SK-N-SH treated with all-trans-retinoic acid at 6 μM for 48 hours (cell line): Measurements from ENCODE around the gene UHRF2.

ENCODE experiments used
- ATAC-seq: fragments of 200-7000 bp; cut with Tn5 transposase; 3 replicates; pipeline ENCODE4 v1.9.1; 2020; ENCODE audit warnings: mild to moderate bottlenecking, moderate library complexity
- ARNTL ChIP-seq: fragments of 450-650 bp; formaldehyde crosslinking; IDR thresholded peaks from 2 replicates; pipeline ENCODE4 v1.5.0; 2020; ENCODE audit warnings: low read depth, mild to moderate bottlenecking, moderate library complexity, borderline replicate concordance
- BACH2 ChIP-seq: fragments of 250-450 bp; sonication (Bioruptor Pico); IDR thresholded peaks from 2 replicates; pipeline ENCODE4 v1.9.0; 2021; ENCODE audit warnings: mild to moderate bottlenecking, borderline replicate concordance
- CSDC2 ChIP-seq: fragments of 250-450 bp; sonication (Bioruptor Pico); IDR thresholded peaks from 2 replicates; pipeline ENCODE4 v1.5.0; 2020; ENCODE audit warnings: mild to moderate bottlenecking, moderate library complexity
- ESRRG ChIP-seq: fragments of 250-450 bp; sonication (Bioruptor Pico); IDR thresholded peaks from 2 replicates; pipeline ENCODE4 v1.6.1; 2021; ENCODE audit warnings: mild to moderate bottlenecking
- GLIS3 ChIP-seq: fragments of 250-450 bp; sonication (Bioruptor Pico); IDR thresholded peaks from 2 replicates; pipeline ENCODE4 v1.5.0; 2020; ENCODE audit warnings: mild to moderate bottlenecking, moderate library complexity
- ISL1 ChIP-seq: fragments of 250-450 bp; sonication (Bioruptor Pico); IDR thresholded peaks from 2 replicates; pipeline ENCODE4 v2.1.2; 2022; ENCODE audit warnings: mild to moderate bottlenecking, moderate library complexity
- OSR1 ChIP-seq: fragments of 250-450 bp; sonication (Bioruptor Pico); IDR thresholded peaks from 2 replicates; pipeline ENCODE4 v1.8.0; 2022; ENCODE audit warnings: moderate library complexity, mild to moderate bottlenecking, inconsistent platforms
- PPARA ChIP-seq: fragments of 250-450 bp; sonication (Bioruptor Pico); IDR thresholded peaks from 2 replicates; pipeline ENCODE4 v1.5.0; 2020; ENCODE audit warnings: mild to moderate bottlenecking, borderline replicate concordance
- RARB ChIP-seq: fragments of 250-450 bp; sonication (Bioruptor Pico); IDR thresholded peaks from 2 replicates; pipeline ENCODE4 v1.8.0; 2021; ENCODE audit warnings: mild to moderate bottlenecking, moderate library complexity
- SNAI2 ChIP-seq: fragments of 250-450 bp; sonication (Bioruptor Pico); IDR thresholded peaks from 2 replicates; pipeline ENCODE4 v1.5.0; 2020; ENCODE audit warnings: mild to moderate bottlenecking, moderate library complexity
- TCF4 ChIP-seq: fragments of 250-450 bp; sonication (Bioruptor Pico); IDR thresholded peaks from 2 replicates; pipeline ENCODE4 v1.8.0; 2021; ENCODE audit warnings: mild to moderate bottlenecking, moderate library complexity, borderline replicate concordance
- ZC3H10 ChIP-seq: fragments of 250-450 bp; sonication (Bioruptor Pico); IDR thresholded peaks from 2 replicates; pipeline ENCODE4 v1.5.1; 2021; ENCODE audit warnings: mild to moderate bottlenecking, moderate library complexity
- ZFP3 ChIP-seq: fragments of 250-450 bp; sonication (Bioruptor Pico); IDR thresholded peaks from 2 replicates; pipeline ENCODE4 v1.5.0; 2020; ENCODE audit warnings: mild to moderate bottlenecking, moderate library complexity
- ZFP30 ChIP-seq: fragments of 450-650 bp; formaldehyde crosslinking; IDR thresholded peaks from 2 replicates; pipeline ENCODE4 v1.5.0; 2022; ENCODE audit warnings: mild to moderate bottlenecking, moderate library complexity
- ZNF565 ChIP-seq: fragments of 450-650 bp; formaldehyde crosslinking; conservative IDR thresholded peaks from 2 replicates; pipeline ENCODE4 v1.5.0; 2020; ENCODE audit warnings: low read depth, mild to moderate bottlenecking, moderate library complexity
- ZNF70 ChIP-seq: fragments of 450-650 bp; formaldehyde crosslinking; IDR thresholded peaks from 2 replicates; pipeline ENCODE4 v1.5.0; 2020; ENCODE audit warnings: mild to moderate bottlenecking, moderate library complexity
- TF ChIP-seq, protein P1 (sequence below): fragments of 250-450 bp; sonication (Bioruptor Pico); IDR thresholded peaks from 2 replicates; pipeline ENCODE4 v1.8.0; 2021; ENCODE audit warnings: low read depth, mild to moderate bottlenecking, moderate library complexity, borderline replicate concordance
- TF ChIP-seq, protein P2 (sequence below): fragments of 250-450 bp; sonication (Bioruptor Pico); IDR thresholded peaks from 2 replicates; pipeline ENCODE4 v1.8.0; 2020; ENCODE audit warnings: mild to moderate bottlenecking, moderate library complexity, borderline replicate concordance
- TF ChIP-seq, protein P3 (sequence below): fragments of 250-450 bp; sonication (Bioruptor Pico); IDR thresholded peaks from 2 replicates; pipeline ENCODE4 v1.5.1; 2020; ENCODE audit warnings: low read depth, mild to moderate bottlenecking, moderate library complexity
- TF ChIP-seq, protein P4 (sequence below): fragments of 250-450 bp; sonication (Bioruptor Pico); IDR thresholded peaks from 2 replicates; pipeline ENCODE4 v1.5.0; 2020; ENCODE audit warnings: mild to moderate bottlenecking, moderate library complexity
- TF ChIP-seq, protein P5 (sequence below): fragments of 250-450 bp; sonication (Bioruptor Pico); IDR thresholded peaks from 2 replicates; pipeline ENCODE4 v1.5.1; 2021; ENCODE audit warnings: mild to moderate bottlenecking, moderate library complexity

Gene UHRF2

DNA sequence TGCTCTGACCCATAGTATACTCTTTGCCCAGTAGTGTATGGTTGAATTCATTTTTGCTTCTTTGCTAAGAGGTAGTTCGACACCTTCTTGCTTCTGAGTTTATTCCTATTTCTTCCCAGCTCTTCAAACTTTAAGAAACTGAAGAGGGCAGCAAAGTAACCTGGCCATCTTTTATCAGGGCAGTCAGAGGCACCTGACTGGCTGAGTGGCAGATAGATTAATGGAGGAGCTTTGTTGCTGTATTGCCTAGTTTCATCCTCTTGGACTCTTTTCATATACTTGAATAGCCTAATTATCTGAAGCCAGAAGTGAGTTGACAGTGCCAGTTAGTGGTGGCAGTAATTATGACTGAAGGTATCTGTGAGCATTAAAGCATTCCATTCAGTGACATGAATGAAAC, 82.5 kb downstream of the UHRF2 start:
- no peak for TF ChIP-seq ISL1
- TF ChIP-seq ARNTL (CRISPR knock-in tag) = no peak
- no peak for TF ChIP-seq ESRRG (CRISPR knock-in tag)
- no peak for TF ChIP-seq PPARA (CRISPR knock-in tag)
- no peak for TF ChIP-seq GLIS3 (CRISPR knock-in tag)
- ATAC-seq = no peak

DNA sequence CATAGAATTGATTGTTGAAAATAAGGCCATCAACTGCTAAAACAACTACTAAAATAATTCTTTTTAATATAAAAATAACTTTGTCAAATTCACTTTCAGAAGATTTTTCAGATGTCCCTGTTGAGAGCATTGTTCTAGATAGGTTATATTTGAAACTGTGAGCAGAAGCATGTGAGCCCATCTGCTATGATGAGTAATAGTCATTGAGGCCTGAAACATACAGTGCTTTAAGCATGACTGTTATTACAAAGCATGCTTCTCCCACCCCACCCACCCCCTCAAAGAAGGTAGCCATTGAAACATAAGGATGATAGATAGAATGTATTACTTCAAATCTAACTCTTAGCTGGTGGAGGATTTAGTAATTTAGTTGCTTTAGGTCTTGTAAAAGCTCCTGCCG, 86.0 kb downstream of the UHRF2 start:
- peak; percentile 54; the same call in 2 of the 3 replicates for ATAC-seq
- TF ChIP-seq SNAI2 (CRISPR knock-in tag) = no peak
- TF ChIP-seq GLIS3 (CRISPR knock-in tag) = no peak
- no peak for TF ChIP-seq ZC3H10 (CRISPR knock-in tag)
- TF ChIP-seq, protein P1, sequence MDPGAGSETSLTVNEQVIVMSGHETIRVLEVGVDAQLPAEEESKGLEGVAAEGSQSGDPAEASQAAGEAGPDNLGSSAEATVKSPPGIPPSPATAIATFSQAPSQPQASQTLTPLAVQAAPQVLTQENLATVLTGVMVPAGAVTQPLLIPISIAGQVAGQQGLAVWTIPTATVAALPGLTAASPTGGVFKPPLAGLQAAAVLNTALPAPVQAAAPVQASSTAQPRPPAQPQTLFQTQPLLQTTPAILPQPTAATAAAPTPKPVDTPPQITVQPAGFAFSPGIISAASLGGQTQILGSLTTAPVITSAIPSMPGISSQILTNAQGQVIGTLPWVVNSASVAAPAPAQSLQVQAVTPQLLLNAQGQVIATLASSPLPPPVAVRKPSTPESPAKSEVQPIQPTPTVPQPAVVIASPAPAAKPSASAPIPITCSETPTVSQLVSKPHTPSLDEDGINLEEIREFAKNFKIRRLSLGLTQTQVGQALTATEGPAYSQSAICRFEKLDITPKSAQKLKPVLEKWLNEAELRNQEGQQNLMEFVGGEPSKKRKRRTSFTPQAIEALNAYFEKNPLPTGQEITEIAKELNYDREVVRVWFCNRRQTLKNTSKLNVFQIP (CRISPR knock-in tag) = no peak
- TF ChIP-seq ZFP30 (CRISPR knock-in tag) = no peak
- TF ChIP-seq RARB (CRISPR knock-in tag) = no peak
- TF ChIP-seq ARNTL (CRISPR knock-in tag) = no peak
- TF ChIP-seq TCF4 (CRISPR knock-in tag) = no peak
- TF ChIP-seq ZNF70 (CRISPR knock-in tag) = no peak
- no peak for TF ChIP-seq BACH2 (CRISPR knock-in tag)

DNA sequence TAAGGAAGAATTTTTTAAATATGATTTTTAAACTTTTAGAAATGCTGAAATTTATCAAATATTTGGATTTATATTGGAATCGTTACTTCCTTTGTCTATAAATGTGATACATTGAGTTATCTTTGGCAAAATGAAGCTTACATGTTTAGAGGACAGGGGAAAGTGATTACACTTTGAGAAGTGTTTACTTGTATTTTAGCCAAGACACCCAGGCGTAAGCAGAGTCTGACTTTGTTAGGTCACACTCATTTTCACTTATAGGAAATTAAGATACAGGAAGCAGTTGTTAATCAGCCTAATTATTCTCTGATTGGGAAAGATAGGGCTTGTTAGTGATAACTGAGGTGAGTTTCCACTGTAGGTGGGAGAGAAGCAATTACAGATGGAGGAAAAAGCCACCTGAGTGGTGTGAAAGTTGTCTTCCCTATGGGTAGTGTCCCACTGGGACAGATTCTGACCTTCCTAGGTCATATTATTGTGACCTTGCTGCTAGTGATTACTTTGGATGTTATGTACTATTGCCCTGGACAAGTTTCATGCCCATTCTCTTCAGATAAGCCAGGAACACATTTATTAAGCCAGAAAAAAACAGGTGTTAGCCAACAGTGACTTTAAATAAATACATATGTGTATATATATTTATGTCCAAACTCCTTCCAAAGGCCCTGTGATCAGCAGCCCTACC, 88.7 kb downstream of the UHRF2 start:
- no peak for ATAC-seq
- TF ChIP-seq TCF4 (CRISPR knock-in tag) = no peak
- TF ChIP-seq RARB (CRISPR knock-in tag) = no peak
- TF ChIP-seq ZFP3 (CRISPR knock-in tag) = no peak
- TF ChIP-seq ZC3H10 (CRISPR knock-in tag) = no peak
- TF ChIP-seq OSR1 = no peak
- TF ChIP-seq CSDC2 (CRISPR knock-in tag) = no peak
- TF ChIP-seq, protein P2, sequence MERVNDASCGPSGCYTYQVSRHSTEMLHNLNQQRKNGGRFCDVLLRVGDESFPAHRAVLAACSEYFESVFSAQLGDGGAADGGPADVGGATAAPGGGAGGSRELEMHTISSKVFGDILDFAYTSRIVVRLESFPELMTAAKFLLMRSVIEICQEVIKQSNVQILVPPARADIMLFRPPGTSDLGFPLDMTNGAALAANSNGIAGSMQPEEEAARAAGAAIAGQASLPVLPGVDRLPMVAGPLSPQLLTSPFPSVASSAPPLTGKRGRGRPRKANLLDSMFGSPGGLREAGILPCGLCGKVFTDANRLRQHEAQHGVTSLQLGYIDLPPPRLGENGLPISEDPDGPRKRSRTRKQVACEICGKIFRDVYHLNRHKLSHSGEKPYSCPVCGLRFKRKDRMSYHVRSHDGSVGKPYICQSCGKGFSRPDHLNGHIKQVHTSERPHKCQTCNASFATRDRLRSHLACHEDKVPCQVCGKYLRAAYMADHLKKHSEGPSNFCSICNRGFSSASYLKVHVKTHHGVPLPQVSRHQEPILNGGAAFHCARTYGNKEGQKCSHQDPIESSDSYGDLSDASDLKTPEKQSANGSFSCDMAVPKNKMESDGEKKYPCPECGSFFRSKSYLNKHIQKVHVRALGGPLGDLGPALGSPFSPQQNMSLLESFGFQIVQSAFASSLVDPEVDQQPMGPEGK (CRISPR knock-in tag) = no peak
- TF ChIP-seq, protein P3, sequence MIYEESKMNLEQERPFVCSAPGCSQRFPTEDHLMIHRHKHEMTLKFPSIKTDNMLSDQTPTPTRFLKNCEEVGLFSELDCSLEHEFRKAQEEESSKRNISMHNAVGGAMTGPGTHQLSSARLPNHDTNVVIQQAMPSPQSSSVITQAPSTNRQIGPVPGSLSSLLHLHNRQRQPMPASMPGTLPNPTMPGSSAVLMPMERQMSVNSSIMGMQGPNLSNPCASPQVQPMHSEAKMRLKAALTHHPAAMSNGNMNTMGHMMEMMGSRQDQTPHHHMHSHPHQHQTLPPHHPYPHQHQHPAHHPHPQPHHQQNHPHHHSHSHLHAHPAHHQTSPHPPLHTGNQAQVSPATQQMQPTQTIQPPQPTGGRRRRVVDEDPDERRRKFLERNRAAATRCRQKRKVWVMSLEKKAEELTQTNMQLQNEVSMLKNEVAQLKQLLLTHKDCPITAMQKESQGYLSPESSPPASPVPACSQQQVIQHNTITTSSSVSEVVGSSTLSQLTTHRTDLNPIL (CRISPR knock-in tag) = no peak
- TF ChIP-seq BACH2 (CRISPR knock-in tag) = no peak
- TF ChIP-seq SNAI2 (CRISPR knock-in tag) = no peak
- no peak for TF ChIP-seq ZNF565 (CRISPR knock-in tag)
- TF ChIP-seq, protein P4, sequence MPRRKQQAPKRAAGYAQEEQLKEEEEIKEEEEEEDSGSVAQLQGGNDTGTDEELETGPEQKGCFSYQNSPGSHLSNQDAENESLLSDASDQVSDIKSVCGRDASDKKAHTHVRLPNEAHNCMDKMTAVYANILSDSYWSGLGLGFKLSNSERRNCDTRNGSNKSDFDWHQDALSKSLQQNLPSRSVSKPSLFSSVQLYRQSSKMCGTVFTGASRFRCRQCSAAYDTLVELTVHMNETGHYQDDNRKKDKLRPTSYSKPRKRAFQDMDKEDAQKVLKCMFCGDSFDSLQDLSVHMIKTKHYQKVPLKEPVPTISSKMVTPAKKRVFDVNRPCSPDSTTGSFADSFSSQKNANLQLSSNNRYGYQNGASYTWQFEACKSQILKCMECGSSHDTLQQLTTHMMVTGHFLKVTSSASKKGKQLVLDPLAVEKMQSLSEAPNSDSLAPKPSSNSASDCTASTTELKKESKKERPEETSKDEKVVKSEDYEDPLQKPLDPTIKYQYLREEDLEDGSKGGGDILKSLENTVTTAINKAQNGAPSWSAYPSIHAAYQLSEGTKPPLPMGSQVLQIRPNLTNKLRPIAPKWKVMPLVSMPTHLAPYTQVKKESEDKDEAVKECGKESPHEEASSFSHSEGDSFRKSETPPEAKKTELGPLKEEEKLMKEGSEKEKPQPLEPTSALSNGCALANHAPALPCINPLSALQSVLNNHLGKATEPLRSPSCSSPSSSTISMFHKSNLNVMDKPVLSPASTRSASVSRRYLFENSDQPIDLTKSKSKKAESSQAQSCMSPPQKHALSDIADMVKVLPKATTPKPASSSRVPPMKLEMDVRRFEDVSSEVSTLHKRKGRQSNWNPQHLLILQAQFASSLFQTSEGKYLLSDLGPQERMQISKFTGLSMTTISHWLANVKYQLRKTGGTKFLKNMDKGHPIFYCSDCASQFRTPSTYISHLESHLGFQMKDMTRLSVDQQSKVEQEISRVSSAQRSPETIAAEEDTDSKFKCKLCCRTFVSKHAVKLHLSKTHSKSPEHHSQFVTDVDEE = no peak
- no peak for TF ChIP-seq ESRRG (CRISPR knock-in tag)
- TF ChIP-seq PPARA (CRISPR knock-in tag) = no peak
- no peak for TF ChIP-seq GLIS3 (CRISPR knock-in tag)
- no peak for TF ChIP-seq ZFP30 (CRISPR knock-in tag)

DNA sequence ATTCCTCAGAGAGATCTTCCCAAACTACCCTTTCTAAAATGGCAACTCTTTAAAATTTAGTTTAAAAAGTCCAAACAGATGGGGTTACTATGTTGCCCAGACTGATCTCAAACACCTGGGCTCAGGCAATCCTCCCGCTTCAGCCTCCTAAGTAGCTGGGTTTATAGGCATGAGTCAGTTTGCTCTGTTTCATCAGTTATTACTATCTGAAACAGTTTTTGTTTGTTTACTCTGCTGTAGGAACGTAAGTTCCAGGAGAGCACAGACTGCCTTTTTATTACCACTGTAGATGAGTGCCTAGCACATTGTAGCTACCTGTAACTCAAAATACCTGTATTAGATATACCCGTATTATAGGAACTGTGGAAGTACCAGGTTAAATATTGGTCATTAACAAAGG, 89.4 kb downstream of the UHRF2 start:
- TF ChIP-seq ZFP3 (CRISPR knock-in tag) (no peak), ZNF565 (CRISPR knock-in tag) (no peak), ZC3H10 (CRISPR knock-in tag) (no peak), TCF4 (CRISPR knock-in tag) (no peak), ZNF70 (CRISPR knock-in tag) (no peak), OSR1 (no peak), SNAI2 (CRISPR knock-in tag) (no peak)
- TF ChIP-seq, protein P5, sequence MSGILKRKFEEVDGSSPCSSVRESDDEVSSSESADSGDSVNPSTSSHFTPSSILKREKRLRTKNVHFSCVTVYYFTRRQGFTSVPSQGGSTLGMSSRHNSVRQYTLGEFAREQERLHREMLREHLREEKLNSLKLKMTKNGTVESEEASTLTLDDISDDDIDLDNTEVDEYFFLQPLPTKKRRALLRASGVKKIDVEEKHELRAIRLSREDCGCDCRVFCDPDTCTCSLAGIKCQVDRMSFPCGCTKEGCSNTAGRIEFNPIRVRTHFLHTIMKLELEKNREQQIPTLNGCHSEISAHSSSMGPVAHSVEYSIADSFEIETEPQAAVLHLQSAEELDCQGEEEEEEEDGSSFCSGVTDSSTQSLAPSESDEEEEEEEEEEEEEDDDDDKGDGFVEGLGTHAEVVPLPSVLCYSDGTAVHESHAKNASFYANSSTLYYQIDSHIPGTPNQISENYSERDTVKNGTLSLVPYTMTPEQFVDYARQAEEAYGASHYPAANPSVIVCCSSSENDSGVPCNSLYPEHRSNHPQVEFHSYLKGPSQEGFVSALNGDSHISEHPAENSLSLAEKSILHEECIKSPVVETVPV (CRISPR knock-in tag) = no peak
- TF ChIP-seq, protein P3 (CRISPR knock-in tag) = no peak
- TF ChIP-seq, protein P2 (CRISPR knock-in tag) = no peak
- ATAC-seq = no peak
